VCaP (cell line): Measurements from ENCODE around the gene PNPLA3.

ENCODE experiments used
- H3K27ac ChIP-seq: fragments of 450-650 bp; 2 replicates; pipeline ENCODE4 v1.5.1; 2017
- CTCF ChIP-seq: fragments of 450-650 bp; conservative IDR thresholded peaks from 2 replicates; pipeline ENCODE4 v1.5.1; 2017; ENCODE audit warnings: mild to moderate bottlenecking, moderate library complexity

PNPLA3 gene

GRCh38 chr22:43996170-43996980 is 72.8 kb downstream of the PNPLA3 start:
- H3K27ac ChIP-seq: no peak overlapping the region
- no peak for TF ChIP-seq CTCF

- no peak for TF ChIP-seq CTCF
- no peak overlapping the region for H3K27ac ChIP-seq
These were observed 73.3 kb downstream of the PNPLA3 start for GRCh38 chr22:43996981-43997265.
